K562 (cell line): ENCODE measurements around the gene ST6GALNAC6. TPM values are rescaled to one million over a fixed set of nuclear protein-coding genes. Genes with fewer than 3 reads are reported as not detected.

Source experiments
- BDP1 ChIP-seq: IDR thresholded peaks from 3 replicates; pipeline ENCODE4 v1.6.1; 2011; ENCODE audit not compliant: insufficient read length, insufficient read depth
- CBFB ChIP-seq: sonication (generic); formaldehyde crosslinking; IDR thresholded peaks from 2 replicates; pipeline ENCODE4 v1.4.0; 2020; ENCODE audit warnings: mild to moderate bottlenecking, missing genetic modification reagents
- ESRRA ChIP-seq: fragments of 450-650 bp; IDR thresholded peaks from 2 replicates; pipeline ENCODE4 v1.6.1; 2014; ENCODE audit warnings: low read depth, mild to moderate bottlenecking, moderate library complexity, borderline replicate concordance
- ILF3 ChIP-seq: fragments of 450-650 bp; IDR thresholded peaks from 2 replicates; pipeline ENCODE4 v1.6.1; 2018; ENCODE audit warnings: antibody characterized with exemption, mild to moderate bottlenecking, moderate library complexity, borderline replicate concordance
- JUN ChIP-seq, 2 experiments: sonication (generic) in 1 of 2; formaldehyde crosslinking in 1 of 2; IDR thresholded peaks; 2 replicates each; pipeline versions ENCODE4 v1.6.1 to v1.8.0; 2012 to 2022; ENCODE audit warnings: borderline replicate concordance in 2 of 2, mild to moderate bottlenecking in 2 of 2, improper control_type of control experiment in 1 of 2, low read depth in 1 of 2, low read length in 1 of 2, missing genetic modification reagents in 1 of 2
- NR1H2 ChIP-seq: sonication (generic); formaldehyde crosslinking; IDR thresholded peaks from 2 replicates; pipeline ENCODE4 v1.4.0; 2020; ENCODE audit warnings: mild to moderate bottlenecking, missing genetic modification reagents
- POLR2G ChIP-seq: fragments of 200-400 bp; formaldehyde crosslinking; IDR thresholded peaks from 2 replicates; pipeline ENCODE4 v1.6.1; 2017; ENCODE audit warnings: low read depth, mild to moderate bottlenecking, antibody characterized with exemption, low read length, moderate library complexity
- SMARCC2 ChIP-seq: fragments of 450-650 bp; IDR thresholded peaks from 2 replicates; pipeline ENCODE4 v1.6.1; 2017; ENCODE audit warnings: antibody characterized with exemption, moderate library complexity, mild to moderate bottlenecking, low read depth
- TEAD1 ChIP-seq, 2 experiments: fragments of 450-650 bp in 1 of 2; sonication (generic) in 1 of 2; formaldehyde crosslinking; IDR thresholded peaks; 2 replicates each; pipeline versions ENCODE4 v1.4.0 to v1.8.0; 2020 to 2022; ENCODE audit warnings: mild to moderate bottlenecking in 2 of 2, missing genetic modification reagents in 1 of 2
- ZC3H11A ChIP-seq: IDR thresholded peaks from 2 replicates; pipeline ENCODE4 v1.6.1; 2012; ENCODE audit warnings: low read depth, low read length, improper control_type of control experiment
- ZNF12 ChIP-seq: sonication (generic); formaldehyde crosslinking; IDR thresholded peaks from 2 replicates; pipeline ENCODE4 v1.4.0; 2020; ENCODE audit warnings: mild to moderate bottlenecking, missing genetic modification reagents
- ZNF217 ChIP-seq: sonication (generic); formaldehyde crosslinking; IDR thresholded peaks from 2 replicates; pipeline ENCODE4 v1.8.0; 2022; ENCODE audit warnings: mild to moderate bottlenecking, missing genetic modification reagents
- ZNF586 ChIP-seq: fragments of 450-650 bp; formaldehyde crosslinking; conservative IDR thresholded peaks from 2 replicates; pipeline ENCODE4 v1.4.0; 2020; ENCODE audit warnings: mild to moderate bottlenecking, moderate library complexity
- polyA plus RNA-seq, 8 experiments: library from polyadenylated mRNA; depleted of rRNA in 4 of 8; stranded (reverse) in 5 of 8; unstranded in 3 of 8; fragments of >200 nt; fragmentation: Nextera tagmentation in 2 of 8; fragmentation: Illumina TruSeq in 1 of 8; extraction: Ambion mirVana in 2 of 8; extraction: Trizol in 1 of 8; gene quantifications; 2 replicates each; pipeline versions ENCODE4 v1.2.1 to v1.2.3, GENCODE V29; 2011 to 2014; ENCODE audit warnings: inconsistent platforms in 1 of 8, missing spikeins in 1 of 8
- total RNA-seq, 7 experiments: library from RNA; depleted of rRNA in 6 of 7; stranded (reverse); fragments of >200 nt in 6 of 7; fragmentation: Illumina TruSeq in 2 of 7; extraction: Trizol in 2 of 7; gene quantifications; 2 replicates each; pipeline versions ENCODE4 v1.2.1 to v1.2.3, GENCODE V29; 2011 to 2021; ENCODE audit warnings: low replicate concordance in 1 of 7
- TF ChIP-seq, protein P1 (sequence below): sonication (generic); formaldehyde crosslinking; IDR thresholded peaks from 2 replicates; pipeline ENCODE4 v1.8.0; 2022; ENCODE audit warnings: mild to moderate bottlenecking, missing genetic modification reagents
- TF ChIP-seq, protein P2 (sequence below): fragments of 450-650 bp; IDR thresholded peaks from 2 replicates; pipeline ENCODE4 v1.6.1; 2017; ENCODE audit warnings: antibody characterized with exemption
- TF ChIP-seq, protein P3 (sequence below): sonication (generic); formaldehyde crosslinking; IDR thresholded peaks from 2 replicates; pipeline ENCODE4 v1.8.1; 2023; ENCODE audit warnings: mild to moderate bottlenecking, missing genetic modification reagents, moderate library complexity
- TF ChIP-seq, protein P4 (sequence below): IDR thresholded peaks from 3 replicates; pipeline ENCODE4 v1.6.1; 2011; ENCODE audit warnings: borderline replicate concordance, mild to moderate bottlenecking, moderate library complexity; ENCODE audit not compliant: insufficient read length; ENCODE audit errors: extremely low read depth
- TF ChIP-seq, protein P5 (sequence below): fragments of 450-650 bp; IDR thresholded peaks from 2 replicates; pipeline ENCODE4 v1.6.1; 2016

ST6GALNAC6 gene
- total and polyA plus RNA-seq, 9 of the 15 experiments (the other 6 are each of a cell fraction or from before 2014, with no cell fraction given): 0.13 to 23.0 (median 14.5) TPM

DNA sequence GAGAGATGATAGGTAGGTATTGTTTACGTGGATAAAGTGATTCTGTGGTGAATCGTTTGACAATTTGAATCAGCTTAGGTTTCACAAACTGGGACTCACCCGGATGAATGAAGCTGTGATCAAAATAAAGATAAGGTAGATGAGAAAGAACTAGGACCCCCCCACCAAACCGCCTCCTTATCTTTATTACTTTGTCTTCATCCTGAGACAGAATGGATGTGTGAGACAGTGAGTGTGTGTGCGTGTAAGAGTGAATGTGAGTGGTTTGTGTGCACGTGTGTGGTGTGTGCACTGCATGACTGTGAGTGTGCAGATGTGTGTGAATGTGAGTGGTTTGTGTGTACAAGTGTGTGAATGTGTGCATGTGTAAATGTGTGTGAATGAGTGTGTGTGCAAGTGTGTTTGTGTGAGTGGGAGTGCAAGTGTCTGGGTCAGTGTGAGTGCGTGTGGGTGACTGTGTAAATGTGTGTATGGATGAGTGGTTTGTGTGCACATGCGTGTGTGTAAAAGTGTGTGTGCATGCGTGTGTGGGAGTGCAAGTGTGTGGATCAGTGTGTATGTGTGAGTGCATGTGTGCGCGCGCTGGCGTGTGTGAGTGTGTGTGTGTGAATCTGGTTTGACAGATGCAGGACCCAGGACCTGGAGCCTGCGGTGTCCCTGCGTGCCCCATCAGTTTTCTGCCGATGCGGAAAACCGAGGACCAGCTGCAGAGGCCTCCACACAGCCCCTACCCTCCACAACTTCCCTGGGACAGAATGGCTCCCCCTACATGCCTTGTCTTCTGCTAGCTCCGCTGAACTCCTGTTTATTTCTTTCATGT lies 33.5 kb downstream of the ST6GALNAC6 start (continued):
- TF ChIP-seq, protein P1, sequence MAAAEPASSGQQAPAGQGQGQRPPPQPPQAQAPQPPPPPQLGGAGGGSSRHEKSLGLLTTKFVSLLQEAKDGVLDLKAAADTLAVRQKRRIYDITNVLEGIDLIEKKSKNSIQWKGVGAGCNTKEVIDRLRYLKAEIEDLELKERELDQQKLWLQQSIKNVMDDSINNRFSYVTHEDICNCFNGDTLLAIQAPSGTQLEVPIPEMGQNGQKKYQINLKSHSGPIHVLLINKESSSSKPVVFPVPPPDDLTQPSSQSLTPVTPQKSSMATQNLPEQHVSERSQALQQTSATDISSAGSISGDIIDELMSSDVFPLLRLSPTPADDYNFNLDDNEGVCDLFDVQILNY: 0 out of 2 replicates have a peak, but pooled peaks have one; percentile 31
- TF ChIP-seq CBFB (CRISPR knock-in tag) (no peak), ZNF12 (CRISPR knock-in tag) (no peak), BDP1 (no peak), SMARCC2 (no peak), ILF3 (no peak), ZNF586 (CRISPR knock-in tag) (no peak), ESRRA (no peak), NR1H2 (CRISPR knock-in tag) (no peak), ZNF217 (CRISPR knock-in tag) (no peak), POLR2G (no peak), TEAD1 (CRISPR knock-in tag; IDR thresholded peaks at IDR 0.05) (no peak), JUN (IDR thresholded peaks at IDR 0.05; ENCODE audit: borderline replicate concordance, low read depth, low read length) (no peak), JUN (CRISPR knock-in tag; IDR thresholded peaks at IDR 0.05; ENCODE audit: borderline replicate concordance) (no peak), ZC3H11A (no peak)
- TF ChIP-seq, protein P2, sequence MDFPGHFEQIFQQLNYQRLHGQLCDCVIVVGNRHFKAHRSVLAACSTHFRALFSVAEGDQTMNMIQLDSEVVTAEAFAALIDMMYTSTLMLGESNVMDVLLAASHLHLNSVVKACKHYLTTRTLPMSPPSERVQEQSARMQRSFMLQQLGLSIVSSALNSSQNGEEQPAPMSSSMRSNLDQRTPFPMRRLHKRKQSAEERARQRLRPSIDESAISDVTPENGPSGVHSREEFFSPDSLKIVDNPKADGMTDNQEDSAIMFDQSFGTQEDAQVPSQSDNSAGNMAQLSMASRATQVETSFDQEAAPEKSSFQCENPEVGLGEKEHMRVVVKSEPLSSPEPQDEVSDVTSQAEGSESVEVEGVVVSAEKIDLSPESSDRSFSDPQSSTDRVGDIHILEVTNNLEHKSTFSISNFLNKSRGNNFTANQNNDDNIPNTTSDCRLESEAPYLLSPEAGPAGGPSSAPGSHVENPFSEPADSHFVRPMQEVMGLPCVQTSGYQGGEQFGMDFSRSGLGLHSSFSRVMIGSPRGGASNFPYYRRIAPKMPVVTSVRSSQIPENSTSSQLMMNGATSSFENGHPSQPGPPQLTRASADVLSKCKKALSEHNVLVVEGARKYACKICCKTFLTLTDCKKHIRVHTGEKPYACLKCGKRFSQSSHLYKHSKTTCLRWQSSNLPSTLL: peak; percentile 73
- TF ChIP-seq, protein P3, sequence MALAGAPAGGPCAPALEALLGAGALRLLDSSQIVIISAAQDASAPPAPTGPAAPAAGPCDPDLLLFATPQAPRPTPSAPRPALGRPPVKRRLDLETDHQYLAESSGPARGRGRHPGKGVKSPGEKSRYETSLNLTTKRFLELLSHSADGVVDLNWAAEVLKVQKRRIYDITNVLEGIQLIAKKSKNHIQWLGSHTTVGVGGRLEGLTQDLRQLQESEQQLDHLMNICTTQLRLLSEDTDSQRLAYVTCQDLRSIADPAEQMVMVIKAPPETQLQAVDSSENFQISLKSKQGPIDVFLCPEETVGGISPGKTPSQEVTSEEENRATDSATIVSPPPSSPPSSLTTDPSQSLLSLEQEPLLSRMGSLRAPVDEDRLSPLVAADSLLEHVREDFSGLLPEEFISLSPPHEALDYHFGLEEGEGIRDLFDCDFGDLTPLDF: no peak
- TF ChIP-seq, protein P4, sequence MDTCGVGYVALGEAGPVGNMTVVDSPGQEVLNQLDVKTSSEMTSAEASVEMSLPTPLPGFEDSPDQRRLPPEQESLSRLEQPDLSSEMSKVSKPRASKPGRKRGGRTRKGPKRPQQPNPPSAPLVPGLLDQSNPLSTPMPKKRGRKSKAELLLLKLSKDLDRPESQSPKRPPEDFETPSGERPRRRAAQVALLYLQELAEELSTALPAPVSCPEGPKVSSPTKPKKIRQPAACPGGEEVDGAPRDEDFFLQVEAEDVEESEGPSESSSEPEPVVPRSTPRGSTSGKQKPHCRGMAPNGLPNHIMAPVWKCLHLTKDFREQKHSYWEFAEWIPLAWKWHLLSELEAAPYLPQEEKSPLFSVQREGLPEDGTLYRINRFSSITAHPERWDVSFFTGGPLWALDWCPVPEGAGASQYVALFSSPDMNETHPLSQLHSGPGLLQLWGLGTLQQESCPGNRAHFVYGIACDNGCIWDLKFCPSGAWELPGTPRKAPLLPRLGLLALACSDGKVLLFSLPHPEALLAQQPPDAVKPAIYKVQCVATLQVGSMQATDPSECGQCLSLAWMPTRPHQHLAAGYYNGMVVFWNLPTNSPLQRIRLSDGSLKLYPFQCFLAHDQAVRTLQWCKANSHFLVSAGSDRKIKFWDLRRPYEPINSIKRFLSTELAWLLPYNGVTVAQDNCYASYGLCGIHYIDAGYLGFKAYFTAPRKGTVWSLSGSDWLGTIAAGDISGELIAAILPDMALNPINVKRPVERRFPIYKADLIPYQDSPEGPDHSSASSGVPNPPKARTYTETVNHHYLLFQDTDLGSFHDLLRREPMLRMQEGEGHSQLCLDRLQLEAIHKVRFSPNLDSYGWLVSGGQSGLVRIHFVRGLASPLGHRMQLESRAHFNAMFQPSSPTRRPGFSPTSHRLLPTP: no peak
- TF ChIP-seq, protein P5, sequence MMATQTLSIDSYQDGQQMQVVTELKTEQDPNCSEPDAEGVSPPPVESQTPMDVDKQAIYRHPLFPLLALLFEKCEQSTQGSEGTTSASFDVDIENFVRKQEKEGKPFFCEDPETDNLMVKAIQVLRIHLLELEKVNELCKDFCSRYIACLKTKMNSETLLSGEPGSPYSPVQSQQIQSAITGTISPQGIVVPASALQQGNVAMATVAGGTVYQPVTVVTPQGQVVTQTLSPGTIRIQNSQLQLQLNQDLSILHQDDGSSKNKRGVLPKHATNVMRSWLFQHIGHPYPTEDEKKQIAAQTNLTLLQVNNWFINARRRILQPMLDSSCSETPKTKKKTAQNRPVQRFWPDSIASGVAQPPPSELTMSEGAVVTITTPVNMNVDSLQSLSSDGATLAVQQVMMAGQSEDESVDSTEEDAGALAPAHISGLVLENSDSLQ: peak; percentile 37; the same call in 1 of the 2 replicates
